ENCODE results near the gene SLC35F6. TPM values are rescaled to one million over a fixed set of nuclear protein-coding genes. Genes with fewer than 3 reads are reported as not detected.
A peak's percentile ranks its signal among the peaks of the same experiment; 100 is the strongest.
"Not testable (repeated sequence)": the region's sequence is repeated elsewhere in the genome, so short reads cannot be mapped to it uniquely, and the experiment has no call there.

The SLC35F6 gene
- total and polyA plus RNA-seq, 3 donors from 2014 or later = 15.5 to 42.5 (median 40.4) TPM

- peaks cover 5% of the 10 kb centered on the region for H3K4me1 ChIP-seq
- H3K36me3 ChIP-seq (ENCODE audit: low read depth, missing control alignments) = no peaks in the 10 kb centered on the region
- H3K27ac ChIP-seq = peak overlapping the region in 1 of 2 donors; percentile 41
- TF ChIP-seq CTCF (IDR thresholded peaks at IDR 0.05) = no peak
- TF ChIP-seq POLR2A (IDR thresholded peaks at IDR 0.05) = no peak
- no peak for DNase-seq
- H3K4me3 ChIP-seq = no peak overlapping the region
- no peaks in the 10 kb centered on the region for H3K9me3 ChIP-seq
- H3K27me3 ChIP-seq = no peaks in the 10 kb centered on the region
- WGBS, 2 donors = 57 to 67% methylated on average over 6 of the region's 6 CpGs
- intact Hi-C loops (cut with DNase I; ENCODE audit: low total_unique reads) = no loop called here
These were observed 6.0 kb upstream of the SLC35F6 start for GRCh38 chr2:26757873-26758789.

- WGBS, 2 donors = 79 to 80% methylated on average over 7 of the region's 7 CpGs
- Histone ChIP-seq H3K4me1 (peaks cover 11% of the 10 kb centered on the region), H3K9me3 (no peaks in the 10 kb centered on the region), H3K27ac (peak overlapping the region in 1 of 2 donors; percentile 41), H3K27me3 (no peaks in the 10 kb centered on the region), H3K36me3 (ENCODE audit: low read depth, missing control alignments) (no peaks in the 10 kb centered on the region), H3K4me3 (no peak overlapping the region)
- DNase-seq = no peak
- intact Hi-C loops (cut with DNase I; ENCODE audit: low total_unique reads) = no loop called here
- TF ChIP-seq POLR2A (IDR thresholded peaks at IDR 0.05) = no peak
- TF ChIP-seq CTCF (IDR thresholded peaks at IDR 0.05) = no peak
These were observed 5.2 kb upstream of the SLC35F6 start for GRCh38 chr2:26758790-26759321.

GRCh38 chr2:26759845-26760244, 4.2 kb upstream of the SLC35F6 start:
- WGBS, 2 donors = 96 to 98% methylated on average over 5 of the region's 5 CpGs
- H3K4me3 ChIP-seq = no peak overlapping the region
- H3K36me3 ChIP-seq (ENCODE audit: low read depth, missing control alignments) = no peaks in the 10 kb centered on the region
- no peaks in the 10 kb centered on the region for H3K27me3 ChIP-seq
- H3K9me3 ChIP-seq = no peaks in the 10 kb centered on the region
- H3K4me1 ChIP-seq = peaks cover 11% of the 10 kb centered on the region
- no peak for TF ChIP-seq POLR2A (IDR thresholded peaks at IDR 0.05)
- TF ChIP-seq CTCF (IDR thresholded peaks at IDR 0.05) = no peak
- H3K27ac ChIP-seq = no peak overlapping the region
- no peak for DNase-seq
- intact Hi-C loops (cut with DNase I; ENCODE audit: low total_unique reads) = no loop called here

GRCh38 chr2:26760991-26761390, 3.1 kb upstream of the SLC35F6 start:
- H3K27ac ChIP-seq; H3K27me3 ChIP-seq; DNase-seq; H3K4me3 ChIP-seq; H3K9me3 ChIP-seq; H3K36me3 ChIP-seq (ENCODE audit: low read depth, missing control alignments); intact Hi-C loops (cut with DNase I; ENCODE audit: low total_unique reads): not testable (repeated sequence)
- WGBS, 2 donors = 79 to 85% methylated on average over 10 of the region's 10 CpGs
- H3K4me1 ChIP-seq = peaks cover 23% of the 10 kb centered on the region

GRCh38 chr2:26763019-26763418, 1.1 kb upstream of the SLC35F6 start:
- TF ChIP-seq CTCF (IDR thresholded peaks at IDR 0.05) (no peak), POLR2A (IDR thresholded peaks at IDR 0.05) (no peak)
- Histone ChIP-seq H3K4me3 (no peak overlapping the region), H3K9me3 (no peaks in the 10 kb centered on the region), H3K4me1 (peaks cover 22% of the 10 kb centered on the region), H3K27ac (no peak overlapping the region), H3K27me3 (no peaks in the 10 kb centered on the region), H3K36me3 (ENCODE audit: low read depth, missing control alignments) (no peaks in the 10 kb centered on the region)
- intact Hi-C loops (cut with DNase I; ENCODE audit: low total_unique reads) = no loop called here
- DNase-seq = no peak
- WGBS, 2 donors = 76 to 79% methylated on average over 10 of the region's 10 CpGs
